IMR-90 (cell line): Measurements from ENCODE around the gene RASGRP3. TPM values are rescaled to one million over a fixed set of nuclear protein-coding genes. Genes with fewer than 3 reads are reported as not detected.

Source experiments
- ATAC-seq: fragments of 200-7000 bp; cut with Tn5 transposase; 2 replicates; pipeline ENCODE4 v1.9.1; 2020; ENCODE audit warnings: low read depth, mild to moderate bottlenecking, moderate library complexity
- BruUV-seq: library from RNA; stranded (reverse); fragments of 400-500 nt; replicated peaks from 2 replicates; lab custom pipeline; 2021; lab: Mats Ljungman, UMichigan
- CTCF ChIA-PET: fragments of 300-600 bp; formaldehyde crosslinking; extraction: SDS; loops from one replicate; lab custom pipeline; 2021; ENCODE audit warnings: antibody characterized with exemption; lab: Yijun Ruan, JAX
- POLR2A ChIA-PET: fragments of 300-600 bp; sonication (Branson Sonifier 250); formaldehyde crosslinking; loops from one replicate; lab custom pipeline; 2022; ENCODE audit warnings: antibody characterized with exemption; ENCODE audit not compliant: unreplicated experiment; lab: Charles Lee
- DNase-seq: peaks from one replicate; pipeline ENCODE4 v3.0.0; 2013
- H2AFZ ChIP-seq: replicated peaks from 2 replicates; pipeline ENCODE3; 2013; ENCODE audit warnings: low read length, mild to moderate bottlenecking; ENCODE audit not compliant: poor library complexity
- H2AK5ac ChIP-seq: 2 replicates; pipeline ENCODE4 v1.6.1; 2013; ENCODE audit warnings: low read depth, low read length, inconsistent platforms
- H2AK9ac ChIP-seq: replicated peaks from 2 replicates; pipeline ENCODE3; 2013; ENCODE audit warnings: mild to moderate bottlenecking, low read depth, low read length, moderate library complexity; ENCODE audit not compliant: poor library complexity
- H2BK120ac ChIP-seq: 2 replicates; pipeline ENCODE4 v1.6.1; 2013; ENCODE audit warnings: low read depth, low read length, inconsistent platforms
- H2BK15ac ChIP-seq: 3 replicates; pipeline ENCODE4 v1.6.1; 2013; ENCODE audit warnings: low read depth, low read length, inconsistent platforms
- H2BK20ac ChIP-seq: 2 replicates; pipeline ENCODE4 v1.6.1; 2013; ENCODE audit warnings: low read depth, mild to moderate bottlenecking, inconsistent platforms, low read length, moderate library complexity
- H2BK5ac ChIP-seq: 2 replicates; pipeline ENCODE4 v1.6.1; 2013; ENCODE audit warnings: mild to moderate bottlenecking, low read depth, low read length, inconsistent platforms; ENCODE audit not compliant: poor library complexity, severe bottlenecking
- H3K14ac ChIP-seq: replicated peaks from 2 replicates; pipeline ENCODE4 v1.6.1; 2013; ENCODE audit warnings: low read depth, low read length, inconsistent platforms
- H3K18ac ChIP-seq: 2 replicates; pipeline ENCODE4 v1.6.1; 2013; ENCODE audit warnings: low read depth, low read length, control low read depth
- H3K23ac ChIP-seq: 2 replicates; pipeline ENCODE4 v1.6.1; 2013; ENCODE audit warnings: low read depth, low read length, inconsistent platforms
- H3K27ac ChIP-seq: 2 replicates; pipeline ENCODE4 v1.5.1; 2013; ENCODE audit warnings: mild to moderate bottlenecking, control low read depth, low read length; ENCODE audit not compliant: insufficient read depth
- H3K27me3 ChIP-seq: 2 replicates; pipeline ENCODE4 v1.6.1; 2013; ENCODE audit warnings: low read length; ENCODE audit not compliant: control insufficient read depth, insufficient read depth
- H3K36me3 ChIP-seq: 2 replicates; pipeline ENCODE4 v1.6.1; 2013; ENCODE audit warnings: low read length, mixed read lengths; ENCODE audit not compliant: control insufficient read depth, insufficient read depth
- H3K4ac ChIP-seq: 2 replicates; pipeline ENCODE4 v1.6.1; 2013; ENCODE audit warnings: low read depth, low read length, inconsistent platforms
- H3K4me1 ChIP-seq: 2 replicates; pipeline ENCODE4 v1.6.1; 2013; ENCODE audit warnings: low read length, mixed read lengths; ENCODE audit not compliant: control insufficient read depth, insufficient read depth
- H3K4me2 ChIP-seq: 2 replicates; pipeline ENCODE4 v1.6.1; 2013; ENCODE audit warnings: low read depth, mild to moderate bottlenecking, control low read depth, low read length, moderate library complexity
- H3K4me3 ChIP-seq: 2 replicates; pipeline ENCODE4 v1.5.1; 2013; ENCODE audit warnings: low read depth, mild to moderate bottlenecking, control low read depth, low read length, moderate library complexity; ENCODE audit not compliant: insufficient read depth
- H3K56ac ChIP-seq: 2 replicates; pipeline ENCODE4 v1.6.1; 2013; ENCODE audit warnings: low read length, inconsistent platforms; ENCODE audit not compliant: insufficient read depth; ENCODE audit errors: extremely low read depth
- H3K79me1 ChIP-seq, 2 experiments: 2 replicates each; pipeline ENCODE4 v1.6.1; 2013; ENCODE audit warnings: low read length in 2 of 2, inconsistent platforms in 1 of 2, low read depth in 1 of 2
- H3K9ac ChIP-seq: 2 replicates; pipeline ENCODE4 v1.6.1; 2013; ENCODE audit warnings: low read depth, low read length, control low read depth
- H3K9me1 ChIP-seq: 2 replicates; pipeline ENCODE4 v1.6.1; 2013; ENCODE audit warnings: low read length, inconsistent platforms; ENCODE audit not compliant: insufficient read depth
- H3K9me3 ChIP-seq: 2 replicates; pipeline ENCODE4 v1.6.1; 2013; ENCODE audit warnings: low read length; ENCODE audit not compliant: control insufficient read depth, insufficient read depth
- H4K20me1 ChIP-seq: 2 replicates; pipeline ENCODE4 v1.6.1; 2013; ENCODE audit warnings: low read length, inconsistent platforms; ENCODE audit not compliant: insufficient read depth
- H4K5ac ChIP-seq: 2 replicates; pipeline ENCODE4 v1.6.1; 2013; ENCODE audit warnings: mild to moderate bottlenecking, low read depth, low read length, control low read depth
- H4K8ac ChIP-seq, 2 experiments: 2 replicates each; pipeline ENCODE4 v1.6.1; 2013; ENCODE audit warnings: low read depth in 2 of 2, low read length in 2 of 2, control low read depth in 1 of 2, inconsistent platforms in 1 of 2
- H4K91ac ChIP-seq: 2 replicates; pipeline ENCODE4 v1.6.1; 2013; ENCODE audit warnings: low read depth, low read length, inconsistent platforms; ENCODE audit not compliant: insufficient read depth
- BHLHE40 ChIP-seq: fragments of 150-350 bp; IDR thresholded peaks from 2 replicates; pipeline ENCODE4 v1.6.1; 2016; ENCODE audit warnings: mild to moderate bottlenecking, low read depth, low read length
- CEBPB ChIP-seq: IDR thresholded peaks from 2 replicates; pipeline ENCODE4 v1.6.1; 2012; ENCODE audit warnings: low read depth, low read length, improper control_type of control experiment
- CHD1 ChIP-seq: IDR thresholded peaks from 2 replicates; pipeline ENCODE4 v1.6.1; 2012; ENCODE audit warnings: low read depth, low read length, improper control_type of control experiment
- ELK1 ChIP-seq: fragments of 150-350 bp; IDR thresholded peaks from 2 replicates; pipeline ENCODE4 v1.6.1; 2016; ENCODE audit warnings: low read depth, mild to moderate bottlenecking, low read length, moderate library complexity, borderline replicate concordance
- FOS ChIP-seq: fragments of 150-350 bp; IDR thresholded peaks from 2 replicates; pipeline ENCODE4 v1.6.1; 2016; ENCODE audit warnings: low read depth, low read length
- MAFK ChIP-seq: IDR thresholded peaks from 2 replicates; pipeline ENCODE4 v1.6.1; 2012; ENCODE audit warnings: low read depth, low read length, improper control_type of control experiment
- MAZ ChIP-seq: IDR thresholded peaks from 2 replicates; pipeline ENCODE4 v1.6.1; 2012; ENCODE audit warnings: low read depth, mild to moderate bottlenecking, low read length, improper control_type of control experiment, moderate library complexity, borderline replicate concordance
- MXI1 ChIP-seq: IDR thresholded peaks from 2 replicates; pipeline ENCODE4 v1.6.1; 2012; ENCODE audit warnings: low read depth, mild to moderate bottlenecking, low read length, moderate library complexity, borderline replicate concordance
- NFE2L2 ChIP-seq: fragments of 150-350 bp; IDR thresholded peaks from 2 replicates; pipeline ENCODE4 v1.6.1; 2016; ENCODE audit warnings: low read depth, mild to moderate bottlenecking, low read length
- POLR2A ChIP-seq: IDR thresholded peaks from 2 replicates; pipeline ENCODE4 v1.6.1; 2012; ENCODE audit warnings: mild to moderate bottlenecking, low read depth, low read length
- RAD21 ChIP-seq: IDR thresholded peaks from 2 replicates; pipeline ENCODE4 v1.6.1; 2012; ENCODE audit warnings: low read length, improper control_type of control experiment
- RCOR1 ChIP-seq: IDR thresholded peaks from 2 replicates; pipeline ENCODE4 v1.6.1; 2012; ENCODE audit warnings: mild to moderate bottlenecking, low read length, improper control_type of control experiment; ENCODE audit not compliant: insufficient replicate concordance
- RFX5 ChIP-seq: IDR thresholded peaks from 2 replicates; pipeline ENCODE4 v1.8.0; 2012; ENCODE audit warnings: low read depth, mild to moderate bottlenecking, low read length, moderate library complexity
- SMC3 ChIP-seq: fragments of 150-350 bp; IDR thresholded peaks from 2 replicates; pipeline ENCODE4 v1.6.1; 2016; ENCODE audit warnings: low read depth, mild to moderate bottlenecking, antibody characterized with exemption, low read length, moderate library complexity
- USF2 ChIP-seq: fragments of 150-350 bp; IDR thresholded peaks from 2 replicates; pipeline ENCODE4 v1.6.1; 2017; ENCODE audit warnings: mild to moderate bottlenecking, antibody characterized with exemption, low read length, low read depth
- WGBS, 2 experiments: methylation state at CpG; one replicate each; pipeline versions ENCODE4 v1.1.5 to v1.1.7; 2013; ENCODE audit warnings: missing lambda C conversion rate in 2 of 2; ENCODE audit not compliant: insufficient read length in 1 of 2; ENCODE audit errors: extremely low coverage in 2 of 2; 5-methylcytosine and 5-hydroxymethylcytosine counted together
- dilution Hi-C: fragments of 300-500 bp; cut with HindIII; formaldehyde crosslinking; loops from one replicate; pipeline ENCODE4 v1.14.3; 2018; ENCODE audit warnings: low sequenced_read_pairs; ENCODE audit not compliant: unreplicated experiment
- in situ Hi-C: fragments of 300-500 bp; cut with MboI; formaldehyde crosslinking; loops from 3 replicates; pipeline ENCODE4 v1.14.3; 2019; ENCODE audit warnings: low sequenced_read_pairs, inconsistent platforms, mixed read lengths
- intact Hi-C: fragments of 100-400 bp; cut with micrococcal nuclease; formaldehyde crosslinking; loops from 2 replicates; pipeline ENCODE4 v1.10.0; 2022
- polyA plus RNA-seq, 3 experiments: library from polyadenylated mRNA; depleted of rRNA; stranded (reverse); fragments of >200 nt; gene quantifications; 2 replicates each; pipeline ENCODE4 v1.2.3, GENCODE V29; 2012; ENCODE audit warnings: low replicate concordance in 1 of 3
- total RNA-seq: library from RNA; depleted of rRNA; stranded (reverse); fragments of >200 nt; gene quantifications from 2 replicates; pipeline ENCODE4 v1.2.3, GENCODE V29; 2012

Gene RASGRP3
- total and polyA plus RNA-seq, 2 of the 4 experiments (the other 2 are of a cell fraction): 1.7 to 3.0 TPM

- Histone ChIP-seq H4K20me1 (no peaks in the 10 kb centered on the region), H3K18ac (no peak overlapping the region; the same call in 1 of the 2 replicates), H4K8ac (no peak overlapping the region; a peak in 1 of 4 replicates), H3K14ac (no peak overlapping the region), H3K27me3 (no peaks in the 10 kb centered on the region), H2BK20ac (no peak overlapping the region), H2BK5ac (peak overlapping the region; percentile 33), H2BK120ac (no peak overlapping the region), H3K79me1 (no peaks in the 10 kb centered on the region), H3K4me3 (no peak overlapping the region), H3K4me2 (no peak overlapping the region), H3K9ac (no peak overlapping the region), H2AK5ac (no peak overlapping the region), H2AK9ac (no peak overlapping the region), H3K4me1 (peaks cover 2% of the 10 kb centered on the region; the same call in 1 of the 2 replicates), H3K27ac (no peak overlapping the region), H3K56ac (no peak overlapping the region), H3K36me3 (no peaks in the 10 kb centered on the region), H2BK15ac (no peak overlapping the region), H4K5ac (no peak overlapping the region), H3K4ac (no peak overlapping the region), H4K91ac (no peak overlapping the region), H2AFZ (no peak overlapping the region), H3K23ac (no peak overlapping the region), H3K9me1 (no peaks in the 10 kb centered on the region; the same call in 1 of the 2 replicates), H3K9me3 (no peaks in the 10 kb centered on the region)
- dilution Hi-C loops (no loop called here), in situ Hi-C loops (no loop called here), intact Hi-C loops (no loop called here)
- ChIA-PET CTCF (interaction anchor here (1.0 to 1.2 kb wide), 2 partner anchors 8 to 47 kb away, joined by 3 read pairs; partner anchors contain the start of gene RASGRP3), POLR2A (no interaction called here)
- BruUV-seq: no TSS peak
- no CpG with 5 or more reads among the region's 4 CpGs for WGBS, 2 experiments
- DNase-seq (peak; percentile 42), ATAC-seq (peak; percentile 36)
- no peak for TF ChIP-seq POLR2A
- no peak for TF ChIP-seq RCOR1
- no peak for TF ChIP-seq SMC3
- no peak for TF ChIP-seq MXI1
- TF ChIP-seq FOS: no peak
- no peak for TF ChIP-seq BHLHE40
- TF ChIP-seq RFX5: no peak
- TF ChIP-seq CHD1: no peak
- no peak for TF ChIP-seq USF2
- no peak for TF ChIP-seq MAZ
- TF ChIP-seq ELK1: no peak
- TF ChIP-seq CEBPB: no peak
- TF ChIP-seq NFE2L2: no peak
- no peak for TF ChIP-seq RAD21
- no peak for TF ChIP-seq MAFK
Observed at GRCh38 chr2:33522576-33522975, 46.1 kb downstream of the RASGRP3 start.
